ENCODE results near the gene ATF6.

The ATF6 gene

GRCh38 chr1:161838362-161838761, 72.2 kb downstream of the ATF6 start:
- DNase-seq, result no peak

GRCh38 chr1:161838885-161839284, 72.8 kb downstream of the ATF6 start:
- no peak for DNase-seq

- DNase-seq, result no peak
These were observed 73.5 kb downstream of the ATF6 start for GRCh38 chr1:161839591-161839990.

- DNase-seq, result no peak
These were observed 74.2 kb downstream of the ATF6 start for GRCh38 chr1:161840363-161840762.

GRCh38 chr1:161843156-161843555, 77.0 kb downstream of the ATF6 start:
- DNase-seq, result no peak

- DNase-seq, result no peak
These were observed 78.6 kb downstream of the ATF6 start for GRCh38 chr1:161844696-161845095.

GRCh38 chr1:161848676-161849075, 82.6 kb downstream of the ATF6 start:
- DNase-seq, result no peak

GRCh38 chr1:161849518-161849917, 83.4 kb downstream of the ATF6 start:
- no peak for DNase-seq

GRCh38 chr1:161855260-161855659, 89.1 kb downstream of the ATF6 start:
- DNase-seq, result no peak

GRCh38 chr1:161858271-161858670, 92.2 kb downstream of the ATF6 start:
- no peak for DNase-seq

GRCh38 chr1:161863549-161863948, 97.4 kb downstream of the ATF6 start:
- DNase-seq, result no peak

GRCh38 chr1:161864577-161864976, 98.5 kb downstream of the ATF6 start:
- DNase-seq, result no peak

- DNase-seq, result no peak
These were observed 100.1 kb downstream of the ATF6 start for GRCh38 chr1:161866241-161866640.

GRCh38 chr1:161868832-161869231, 102.7 kb downstream of the ATF6 start:
- no peak for DNase-seq

GRCh38 chr1:161869291-161869690, 103.2 kb downstream of the ATF6 start:
- no peak for DNase-seq

- no peak for DNase-seq
These were observed 106.4 kb downstream of the ATF6 start for GRCh38 chr1:161872506-161872905.

GRCh38 chr1:161879261-161879660, 113.1 kb downstream of the ATF6 start:
- DNase-seq, result no peak

- no peak for DNase-seq
These were observed 118.4 kb downstream of the ATF6 start for GRCh38 chr1:161884475-161884874.

- DNase-seq, result no peak
These were observed 118.9 kb downstream of the ATF6 start for GRCh38 chr1:161885003-161885402.

GRCh38 chr1:161885759-161886158, 119.6 kb downstream of the ATF6 start:
- DNase-seq, result no peak

GRCh38 chr1:161886589-161886988, 120.5 kb downstream of the ATF6 start:
- DNase-seq, result no peak

GRCh38 chr1:161887730-161888287, 121.7 kb downstream of the ATF6 start:
- no peak for DNase-seq

- no peak for DNase-seq
These were observed 124.5 kb downstream of the ATF6 start for GRCh38 chr1:161890574-161890973.

- no peak for DNase-seq
These were observed 133.0 kb downstream of the ATF6 start for GRCh38 chr1:161899091-161899490.

- DNase-seq, result no peak
These were observed 134.0 kb downstream of the ATF6 start for GRCh38 chr1:161900160-161900559.

- no peak for DNase-seq
These were observed 136.1 kb downstream of the ATF6 start for GRCh38 chr1:161902182-161902581.

Data from retina (tissue), 1 donor.